CD4-positive, alpha-beta T cell (primary cell): Measurements from ENCODE around the gene DSP. TPM values are rescaled to one million over a fixed set of nuclear protein-coding genes. Genes with fewer than 3 reads are reported as not detected.

Source experiments
- ATAC-seq: fragments of 200-7000 bp; cut with Tn5 transposase; one replicate; pipeline ENCODE4 v1.10.0; 2022; ENCODE audit warnings: mild to moderate bottlenecking; ENCODE audit not compliant: poor library complexity
- CTCF ChIA-PET: fragments of 350-600 bp; sonication (Branson Sonifier 250); formaldehyde crosslinking; loops from one replicate; lab custom pipeline; 2021; ENCODE audit warnings: antibody characterized with exemption, inconsistent platforms; lab: Charles Lee
- POLR2A ChIA-PET: fragments of 350-600 bp; sonication (Branson Sonifier 250); formaldehyde crosslinking; loops from one replicate; lab custom pipeline; 2021; ENCODE audit warnings: antibody characterized with exemption, inconsistent platforms; lab: Charles Lee
- DNase-seq, 14 experiments: peaks; one replicate each; pipeline ENCODE4 v3.0.0-alpha.2; 2013 to 2020; ENCODE audit warnings: mixed read lengths in 2 of 14
- H3K27ac ChIP-seq, 2 donors: one replicate each; pipeline versions ENCODE4 v1.5.1 to v1.7.0; 2013; ENCODE audit warnings: low read length in 2 of 2, low read depth in 1 of 2, mild to moderate bottlenecking in 1 of 2
- H3K27me3 ChIP-seq, 2 experiments: 1 replicate in 1 of 2; 2 replicates in 1 of 2; pipeline versions ENCODE4 v1.6.1 to v1.7.0; 2013; ENCODE audit warnings: low read length in 2 of 2, control low read depth in 1 of 2, mild to moderate bottlenecking in 1 of 2, moderate library complexity in 1 of 2; ENCODE audit not compliant: insufficient read depth in 2 of 2, control insufficient read depth in 1 of 2
- H3K36me3 ChIP-seq: one replicate; pipeline ENCODE4 v1.6.1; 2013; ENCODE audit warnings: low read length, control low read depth; ENCODE audit not compliant: insufficient read depth
- H3K4me1 ChIP-seq: one replicate; pipeline ENCODE4 v1.6.1; 2013; ENCODE audit warnings: low read length, control low read depth; ENCODE audit not compliant: insufficient read depth
- H3K4me3 ChIP-seq: one replicate; pipeline ENCODE4 v1.5.1; 2013; ENCODE audit warnings: mild to moderate bottlenecking, low read length, moderate library complexity
- H3K9me3 ChIP-seq, 2 experiments: 1 replicate in 1 of 2; 2 replicates in 1 of 2; pipeline versions ENCODE4 v1.6.1 to v1.7.0; 2013; ENCODE audit warnings: low read length in 2 of 2, mild to moderate bottlenecking in 2 of 2, control low read depth in 1 of 2, moderate library complexity in 1 of 2; ENCODE audit not compliant: control insufficient read depth in 1 of 2, insufficient read depth in 1 of 2
- H3K27ac Mint-ChIP-seq: one replicate; pipeline ENCODE4 v1.8.0; 2020; ENCODE audit warnings: mixed read lengths
- H3K27me3 Mint-ChIP-seq: one replicate; pipeline ENCODE4 v1.8.0; 2021; ENCODE audit warnings: mixed read lengths
- H3K36me3 Mint-ChIP-seq: one replicate; pipeline ENCODE4 v1.8.0; 2021; ENCODE audit warnings: low read depth, mixed read lengths
- H3K4me1 Mint-ChIP-seq: one replicate; pipeline ENCODE4 v1.8.0; 2021; ENCODE audit warnings: low read depth, mixed read lengths
- H3K4me3 Mint-ChIP-seq: one replicate; pipeline ENCODE4 v1.8.0; 2020; ENCODE audit warnings: mild to moderate bottlenecking, mixed read lengths
- H3K9me3 Mint-ChIP-seq: one replicate; pipeline ENCODE4 v1.8.0; 2020; ENCODE audit warnings: mixed read lengths
- CTCF ChIP-seq: fragments of 200-600 bp; IDR thresholded peaks from one replicate; pipeline ENCODE4 v1.8.0; 2022; ENCODE audit warnings: antibody characterized with exemption, mild to moderate bottlenecking
- intact Hi-C, 2 experiments: fragments of 100-400 bp; cut with DNase I in 1 of 2; cut with micrococcal nuclease in 1 of 2; formaldehyde crosslinking; loops; one replicate each; pipeline versions ENCODE4 v1.15.1 to v1.9.0; 2023 to 2025; cut with DNase I, micrococcal nuclease
- total RNA-seq, 174 experiments: library from RNA in 2 of 174; stranded (reverse) in 2 of 174; gene quantifications; one replicate each; pipeline ENCODE4 v1.2.3 and lab custom pipeline; 2021 to 2026

The DSP gene
- total RNA-seq, 2 experiments from 2014 or later: 0.14 TPM; not detected in 1

DNA sequence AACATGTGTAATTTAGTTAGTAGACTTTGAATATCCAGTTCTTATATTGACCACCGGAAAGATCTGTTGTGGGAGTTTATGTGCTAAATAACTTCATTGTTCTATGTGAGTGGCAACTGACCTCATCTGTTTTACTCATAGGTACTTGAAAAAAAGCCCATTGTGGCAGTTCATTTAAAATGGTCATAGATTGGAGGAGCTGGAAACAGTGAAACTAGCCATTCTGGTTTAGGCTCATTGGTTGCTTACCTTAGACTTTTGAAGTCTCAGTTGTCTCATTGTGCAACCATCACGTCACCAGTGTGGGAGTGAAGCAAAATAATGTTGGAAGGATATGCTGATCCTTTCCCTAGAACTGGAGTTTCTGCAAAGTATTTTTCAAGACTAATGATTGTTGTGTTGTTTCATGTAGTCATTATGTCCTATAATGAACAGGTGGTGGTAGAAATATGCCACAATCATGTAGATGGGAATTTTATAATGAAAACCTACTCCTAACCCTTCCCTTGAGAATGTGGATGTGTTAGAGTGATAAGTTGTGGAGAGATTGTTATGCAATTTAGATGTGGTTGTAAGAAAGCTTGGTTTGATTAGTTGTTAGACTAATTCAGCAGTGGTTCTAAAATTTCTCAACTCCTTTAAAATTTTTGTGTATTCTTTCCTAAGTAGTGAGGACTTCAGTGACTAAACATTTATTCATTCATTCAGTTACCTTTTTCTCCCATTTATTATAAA, 18.3 kb downstream of the DSP start:
- no peaks in the 10 kb centered on the region for H3K36me3 ChIP-seq
- H3K27ac ChIP-seq: no peak overlapping the region
- H3K4me1 Mint-ChIP-seq: no peaks in the 10 kb centered on the region
- H3K27me3 ChIP-seq: peaks cover 13 to 19% of the 10 kb centered on the region in 2 experiments
- H3K9me3 ChIP-seq: no peaks in the 10 kb centered on the region
- H3K36me3 Mint-ChIP-seq: no peaks in the 10 kb centered on the region
- TF ChIP-seq CTCF: no peak
- intact Hi-C loops: no loop called here
- H3K9me3 Mint-ChIP-seq: no peaks in the 10 kb centered on the region
- ChIA-PET POLR2A (no interaction called here), CTCF (interaction anchor here (0.5 to 0.6 kb wide), 2 partner anchors 72 to 883 kb away, joined by 3 to 5 read pairs; no protein-coding TSS in a partner anchor)
- ATAC-seq: no peak
- no peak overlapping the region for H3K27ac Mint-ChIP-seq
- H3K4me3 Mint-ChIP-seq: no peak overlapping the region
- no peak for DNase-seq
- no peaks in the 10 kb centered on the region for H3K4me1 ChIP-seq
- H3K4me3 ChIP-seq: no peak overlapping the region
- H3K27me3 Mint-ChIP-seq: peaks cover 69% of the 10 kb centered on the region

DNA sequence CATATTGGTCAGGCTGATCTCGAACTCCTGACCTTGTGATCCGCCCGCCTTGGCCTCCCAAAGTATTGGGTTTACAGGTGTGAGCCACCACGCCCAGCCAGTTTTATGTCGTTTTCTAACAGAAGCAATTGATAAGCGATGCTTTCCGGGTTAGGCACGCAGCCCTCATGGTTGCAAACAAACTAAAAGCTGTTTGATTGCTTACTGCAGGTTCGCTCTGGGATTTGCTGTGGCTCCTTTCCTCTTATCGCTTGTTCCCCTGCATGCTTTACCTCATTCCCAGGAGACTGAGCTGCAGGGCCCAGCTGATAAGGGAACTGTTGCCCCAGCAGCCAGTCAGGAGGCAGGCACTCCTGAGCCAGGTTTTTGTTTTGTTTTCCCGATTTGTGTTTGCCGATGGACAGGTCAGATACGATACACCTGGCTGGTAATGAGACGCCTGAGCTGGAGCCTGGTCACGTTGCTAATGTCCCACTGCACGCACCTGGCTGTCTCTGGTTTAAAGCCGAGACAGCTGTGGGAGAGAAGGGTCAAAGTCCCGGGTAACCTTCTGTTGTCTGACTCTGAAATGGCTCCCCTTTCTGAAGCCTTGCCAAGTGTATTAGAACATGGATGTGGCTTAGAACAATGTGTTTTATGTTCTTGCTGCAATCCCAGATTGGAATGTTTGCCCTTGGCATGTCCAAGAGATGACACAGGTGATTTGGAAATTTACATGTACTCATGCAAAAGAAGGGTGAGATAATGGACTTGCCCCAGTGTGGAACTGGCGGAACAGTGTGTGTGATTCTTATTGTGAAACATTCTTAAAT, 19.9 kb downstream of the DSP start:
- Histone ChIP-seq H3K36me3 (no peaks in the 10 kb centered on the region), H3K27me3 (peaks cover 13 to 19% of the 10 kb centered on the region in 2 experiments), H3K27ac (no peak overlapping the region), H3K9me3 (no peaks in the 10 kb centered on the region), H3K4me3 (no peak overlapping the region), H3K4me1 (no peaks in the 10 kb centered on the region)
- ChIA-PET POLR2A (no interaction called here), CTCF (no interaction called here)
- Mint-ChIP-seq H3K4me3 (no peak overlapping the region), H3K27me3 (peaks cover 73% of the 10 kb centered on the region), H3K4me1 (no peaks in the 10 kb centered on the region), H3K9me3 (no peaks in the 10 kb centered on the region), H3K36me3 (no peaks in the 10 kb centered on the region), H3K27ac (no peak overlapping the region)
- ATAC-seq (no peak), DNase-seq (no peak)
- intact Hi-C loops: no loop called here
- TF ChIP-seq CTCF: no peak

DNA sequence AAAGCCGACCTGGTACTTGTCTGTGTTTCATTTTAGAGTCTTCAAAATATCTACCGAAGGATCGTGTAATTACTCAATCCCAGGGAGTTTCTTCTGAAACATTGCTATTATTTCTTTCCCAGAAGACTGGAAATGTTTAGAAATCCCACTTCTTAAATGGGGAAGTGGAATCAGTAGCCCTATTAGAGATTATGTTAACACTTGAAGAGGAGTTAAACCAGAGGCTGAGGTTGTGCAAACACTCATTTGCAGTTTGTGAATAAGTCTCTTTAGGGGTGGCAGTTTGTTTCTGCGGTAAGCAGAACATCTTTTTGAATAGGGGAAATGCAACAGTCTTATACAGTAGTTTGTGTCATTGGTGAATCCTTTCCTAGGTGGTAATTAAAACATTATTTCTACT, 21.3 kb downstream of the DSP start:
- no peaks in the 10 kb centered on the region for H3K36me3 ChIP-seq
- no peaks in the 10 kb centered on the region for H3K9me3 ChIP-seq
- H3K27me3 Mint-ChIP-seq: peaks cover 67% of the 10 kb centered on the region
- no peaks in the 10 kb centered on the region for H3K4me1 ChIP-seq
- H3K27ac Mint-ChIP-seq: no peak overlapping the region
- no peak overlapping the region for H3K27ac ChIP-seq
- no peak for ATAC-seq
- no peak overlapping the region for H3K4me3 ChIP-seq
- peaks cover 12 to 19% of the 10 kb centered on the region in 2 experiments for H3K27me3 ChIP-seq
- H3K4me1 Mint-ChIP-seq: no peaks in the 10 kb centered on the region
- ChIA-PET CTCF (no interaction called here), POLR2A (no interaction called here)
- TF ChIP-seq CTCF: no peak
- H3K9me3 Mint-ChIP-seq: no peaks in the 10 kb centered on the region
- intact Hi-C loops: no loop called here
- H3K36me3 Mint-ChIP-seq: no peaks in the 10 kb centered on the region
- H3K4me3 Mint-ChIP-seq: no peak overlapping the region
- no peak for DNase-seq
